GM18502 (cell line): ENCODE measurements around the gene TTC9B.

Experiments
- ATAC-seq: cut with Tn5 transposase; IDR thresholded peaks from one replicate; pipeline ENCODE4 v1.9.1; 2021; ENCODE audit warnings: mild to moderate bottlenecking; ENCODE audit not compliant: unreplicated experiment, poor library complexity

TTC9B gene

GRCh38 chr19:40217934-40218890, at the start of gene TTC9B:
Gene TTC9B, minus strand, starts transcription at chr19:40218384. Its CDS starts 3 bp downstream, at chr19:40218381.
- ATAC-seq, result no peak

- no peak for ATAC-seq
Observed at GRCh38 chr19:40267601-40267997, 49.4 kb upstream of the TTC9B start.

DNA sequence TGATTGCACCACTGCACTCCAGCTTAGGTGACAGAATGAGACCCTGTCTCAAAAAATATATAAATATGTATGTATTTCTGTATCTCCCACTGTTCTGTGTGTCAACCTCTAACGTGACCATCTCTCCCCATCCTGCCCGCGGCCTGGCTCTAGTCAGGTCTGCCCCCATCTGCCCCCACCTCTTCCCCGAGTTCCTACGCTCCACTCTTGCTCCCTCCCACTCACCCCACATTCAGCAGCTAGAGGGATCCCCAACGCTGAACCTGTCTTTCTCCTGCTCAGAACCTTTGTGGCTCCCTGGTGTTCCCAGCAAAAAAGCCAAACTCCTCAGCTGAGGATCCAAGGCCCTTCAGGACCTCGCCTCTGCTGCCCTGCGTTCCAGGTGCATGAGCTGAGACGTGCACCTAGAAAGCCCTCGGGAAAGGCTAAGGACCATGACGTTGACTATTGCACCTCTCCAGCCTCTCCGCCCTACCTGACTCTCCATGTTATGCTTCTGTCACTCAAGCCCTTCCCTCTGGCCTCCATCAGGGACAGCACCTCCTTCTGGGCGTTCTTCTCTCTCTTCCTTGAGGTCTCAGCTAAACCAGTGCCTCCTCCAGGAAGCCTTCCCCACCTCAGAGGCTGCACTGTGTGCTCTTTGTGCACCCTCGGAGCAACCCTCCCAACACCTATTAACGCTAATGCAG, 48.9 kb upstream of the TTC9B start:
- ATAC-seq, result no peak

GRCh38 chr19:40266119-40266518, 47.9 kb upstream of the TTC9B start:
- ATAC-seq, result no peak

GRCh38 chr19:40265763-40266099, 47.5 kb upstream of the TTC9B start:
- ATAC-seq, result no peak

DNA sequence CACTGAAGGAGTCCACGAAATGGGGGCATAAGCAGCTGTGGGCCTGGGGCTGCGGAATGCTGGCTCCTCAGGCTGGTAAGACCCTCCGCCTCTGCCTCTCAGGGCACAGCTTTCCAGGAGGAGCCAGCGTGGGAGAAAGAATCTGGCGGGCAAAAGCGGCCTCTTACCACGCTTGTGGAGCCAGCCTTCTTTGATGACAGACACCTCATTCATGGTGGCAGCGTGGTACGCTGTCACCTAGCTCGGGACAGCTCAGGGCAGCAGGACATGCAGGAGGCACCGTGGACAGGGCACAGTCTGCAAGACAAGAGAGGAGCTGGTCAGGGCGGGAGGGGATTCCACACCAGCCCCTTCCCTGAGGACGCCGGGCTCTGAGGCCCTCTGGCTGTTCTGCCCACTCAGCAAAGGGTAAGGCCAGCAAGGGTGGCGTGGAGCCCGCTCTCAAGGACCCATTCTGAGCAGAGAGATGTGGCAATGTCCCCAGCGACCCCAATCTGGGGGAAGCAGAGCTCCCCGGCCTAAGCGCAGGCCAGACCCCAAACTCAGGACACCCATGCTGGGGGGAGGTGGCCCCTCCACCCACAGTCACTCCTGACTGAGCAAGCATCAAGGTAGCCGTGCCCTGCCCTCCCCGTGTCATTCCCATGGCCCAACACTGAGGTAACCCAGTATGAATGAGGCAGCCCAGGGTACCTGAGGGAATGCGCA, 47.0 kb upstream of the TTC9B start:
- no peak for ATAC-seq

- ATAC-seq, result no peak
Observed at GRCh38 chr19:40264314-40265054, 46.3 kb upstream of the TTC9B start.

GRCh38 chr19:40263440-40264313, 45.5 kb upstream of the TTC9B start:
- ATAC-seq, result no peak

DNA sequence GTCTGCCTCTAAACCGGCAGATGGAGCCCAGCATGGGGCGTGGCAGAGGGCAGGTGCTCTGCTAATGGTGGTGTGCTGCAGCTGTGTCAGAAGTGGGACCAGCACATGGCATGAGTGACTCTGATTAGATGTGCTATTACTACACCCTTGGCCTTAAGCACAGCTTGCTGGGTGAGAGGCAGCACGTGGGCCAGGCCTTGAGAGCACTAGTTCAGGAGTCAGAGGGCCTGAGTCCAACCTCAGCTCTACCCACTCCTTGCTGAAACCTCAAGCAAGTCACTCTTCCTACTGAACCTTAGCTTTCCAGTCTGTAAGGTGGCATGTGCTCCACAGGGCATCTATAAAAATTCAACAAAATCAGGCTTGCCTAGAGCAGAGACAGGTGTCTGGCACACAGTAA, 44.2 kb upstream of the TTC9B start:
- no peak for ATAC-seq

GRCh38 chr19:40261631-40262030, 43.4 kb upstream of the TTC9B start:
- no peak for ATAC-seq

DNA sequence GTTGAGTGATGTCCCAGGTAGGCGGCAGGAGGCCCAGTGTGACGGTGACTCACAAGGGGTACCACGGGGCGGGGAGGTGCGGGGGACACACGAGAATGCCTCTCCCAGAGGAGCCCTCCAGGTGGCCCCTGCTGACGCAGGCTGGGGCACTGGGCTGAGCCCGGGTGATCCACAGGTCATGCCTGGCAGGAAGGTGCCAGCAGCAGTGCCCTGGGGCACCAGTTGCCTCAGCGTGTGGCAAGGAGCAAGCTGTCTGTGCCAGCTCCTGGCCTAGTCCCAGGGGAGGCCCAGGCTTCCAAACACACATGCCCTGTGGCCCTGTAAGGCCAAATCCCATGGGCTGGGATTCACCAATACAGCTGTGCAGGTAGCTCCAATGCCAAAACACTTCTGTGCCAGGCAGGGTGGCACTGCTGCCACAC, 38.9 kb upstream of the TTC9B start:
- no peak for ATAC-seq

DNA sequence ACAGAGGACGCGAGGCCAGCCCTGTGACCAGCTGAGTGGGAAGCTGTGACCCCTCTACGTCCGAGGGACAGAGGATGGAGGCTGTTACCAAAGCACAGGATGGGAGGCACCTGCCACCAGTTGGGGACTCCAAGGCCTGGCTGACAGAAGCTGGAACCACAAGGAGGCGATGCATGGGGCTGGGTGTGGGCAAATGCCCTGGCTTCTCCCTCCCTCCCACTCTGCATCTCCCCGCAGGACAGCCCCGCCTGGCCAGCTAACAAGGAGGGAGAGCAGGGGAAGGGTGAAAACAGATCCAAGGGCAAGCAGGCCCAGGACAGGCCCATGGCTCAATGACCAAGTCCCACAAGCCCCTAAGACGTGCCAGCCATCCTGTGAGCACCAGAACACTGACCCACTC, 38.3 kb upstream of the TTC9B start:
- ATAC-seq, result no peak

DNA sequence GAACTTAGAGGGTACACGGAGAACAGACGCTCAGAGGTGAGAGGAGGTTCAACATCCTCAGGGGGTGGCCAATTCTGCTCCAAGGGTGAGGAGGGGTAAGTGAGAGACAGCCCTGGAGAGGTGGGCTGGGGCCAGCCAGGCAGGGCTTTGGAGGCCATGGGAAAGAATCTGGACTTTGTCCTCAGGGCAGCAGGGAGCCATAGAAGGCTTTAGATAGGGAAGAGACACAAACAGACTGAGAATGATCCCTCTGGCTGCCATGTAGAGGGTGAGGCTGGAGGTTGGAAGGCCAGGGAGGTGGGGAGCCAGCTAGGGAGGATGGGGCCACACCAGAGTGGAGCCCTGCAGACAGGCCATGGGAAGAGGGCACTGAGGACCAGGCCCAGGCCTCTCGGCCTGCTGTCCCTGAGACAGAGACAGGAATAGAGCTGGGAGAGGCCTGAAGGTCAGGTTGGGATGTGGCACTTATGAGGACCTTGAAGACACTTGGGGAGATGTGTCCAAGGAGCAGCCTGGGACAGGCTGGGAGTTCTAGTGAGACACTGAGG, 37.5 kb upstream of the TTC9B start:
- no peak for ATAC-seq

- ATAC-seq, result no peak
Observed at GRCh38 chr19:40254714-40255418, 36.7 kb upstream of the TTC9B start.

GRCh38 chr19:40253611-40254092, 35.5 kb upstream of the TTC9B start:
- no peak for ATAC-seq

GRCh38 chr19:40252395-40252794, 34.2 kb upstream of the TTC9B start:
- ATAC-seq, result no peak

- ATAC-seq, result no peak
Observed at GRCh38 chr19:40251991-40252390, 33.8 kb upstream of the TTC9B start.

DNA sequence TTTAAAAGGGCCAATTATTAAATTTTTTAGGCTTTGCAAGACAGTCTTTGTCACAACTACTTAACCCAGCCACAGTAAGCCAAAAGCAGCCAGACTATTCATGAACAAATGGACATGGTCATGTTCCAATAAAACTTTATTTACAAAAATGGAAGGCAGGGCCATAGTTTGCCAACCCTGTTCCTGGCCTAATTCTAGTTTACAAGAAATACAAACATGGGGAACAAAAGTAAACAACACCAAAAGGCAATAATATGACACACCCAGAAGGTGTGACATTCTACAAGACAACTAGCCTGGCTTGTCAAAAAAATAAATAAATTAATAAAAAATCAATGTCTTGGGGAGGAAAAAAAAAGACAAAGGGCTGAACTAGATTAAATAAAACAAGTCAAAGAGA, 33.1 kb upstream of the TTC9B start:
- ATAC-seq, result no peak
